NT2/D1 (cell line): Measurements from ENCODE around the gene MAML1.
"Not testable (repeated sequence)": the region's sequence is repeated elsewhere in the genome, so short reads cannot be mapped to it uniquely, and the experiment has no call there.

ENCODE experiments used
- SUZ12 ChIP-seq: IDR thresholded peaks from 2 replicates; pipeline ENCODE4 v1.6.1; 2011; ENCODE audit not compliant: insufficient read length, insufficient read depth; ENCODE audit errors: extremely low read depth
- YY1 ChIP-seq: IDR thresholded peaks from 2 replicates; pipeline ENCODE4 v1.6.1; 2011; ENCODE audit not compliant: insufficient read length, insufficient read depth

DNA sequence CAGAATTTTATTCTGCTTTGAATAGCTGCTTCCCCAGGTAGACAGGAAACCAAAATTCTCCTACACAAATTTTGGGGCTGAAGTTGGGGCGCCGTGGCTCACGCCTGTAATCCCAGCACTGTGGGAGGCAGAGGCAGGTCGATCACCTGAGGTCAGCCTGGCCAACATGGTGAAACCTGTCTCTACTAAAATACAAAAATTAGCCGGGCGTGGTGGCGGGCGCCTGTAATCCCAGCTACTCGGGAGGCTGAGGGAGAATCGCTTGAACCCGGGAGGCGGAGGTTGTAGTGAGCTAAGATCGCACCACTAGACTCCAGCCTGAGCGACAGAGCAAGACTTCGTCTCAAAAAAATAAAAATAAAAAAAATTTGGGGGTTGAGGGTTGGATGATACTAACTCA lies 35.1 kb upstream of the MAML1 start:
- TF ChIP-seq SUZ12, YY1: not testable (repeated sequence)
